GM12865 (cell line): Measurements from ENCODE around the gene GEMIN2.
"Not testable (repeated sequence)": the region's sequence is repeated elsewhere in the genome, so short reads cannot be mapped to it uniquely, and the experiment has no call there.

ENCODE experiments used
- DNase-seq: peaks from one replicate; pipeline ENCODE4 v3.0.0; 2010; ENCODE audit warnings: low read depth
- H3K4me3 ChIP-seq: 2 replicates; pipeline ENCODE4 v1.5.1; 2011; ENCODE audit warnings: mild to moderate bottlenecking, low read depth, low read length, control low read depth
- CTCF ChIP-seq: IDR thresholded peaks from 2 replicates; pipeline ENCODE4 v1.5.1; 2011; ENCODE audit warnings: low read length, control low read depth, low read depth, inconsistent platforms; ENCODE audit not compliant: insufficient read depth; ENCODE audit errors: missing control alignments

The GEMIN2 gene

GRCh38 chr14:39180553-39180952 lies 66.4 kb downstream of the GEMIN2 start:
- DNase-seq, result no peak
- H3K4me3 ChIP-seq, result no peak overlapping the region
- TF ChIP-seq CTCF, result no peak

GRCh38 chr14:39181026-39181692 lies 67.0 kb downstream of the GEMIN2 start:
- no peak for TF ChIP-seq CTCF
- H3K4me3 ChIP-seq, result no peak overlapping the region
- DNase-seq, result no peak

GRCh38 chr14:39181693-39182047 lies 67.5 kb downstream of the GEMIN2 start:
- no peak overlapping the region for H3K4me3 ChIP-seq
- TF ChIP-seq CTCF, result no peak
- DNase-seq, result no peak

- H3K4me3 ChIP-seq, result no peak overlapping the region
- no peak for DNase-seq
- no peak for TF ChIP-seq CTCF
Observed at GRCh38 chr14:39182770-39183684, 68.9 kb downstream of the GEMIN2 start.

- DNase-seq, H3K4me3 ChIP-seq: not testable (repeated sequence)
Observed at GRCh38 chr14:39183685-39184003, 69.5 kb downstream of the GEMIN2 start.

- DNase-seq, result no peak
- H3K4me3 ChIP-seq, result no peak overlapping the region
- TF ChIP-seq CTCF, result no peak
Observed at GRCh38 chr14:39184628-39185255, 70.6 kb downstream of the GEMIN2 start.

GRCh38 chr14:39185256-39186049 lies 71.3 kb downstream of the GEMIN2 start:
- no peak overlapping the region for H3K4me3 ChIP-seq
- DNase-seq, result no peak
- TF ChIP-seq CTCF, result no peak
